Activated CD4-positive, CD25-positive, alpha-beta regulatory T cell treated with anti-CD3 and anti-CD28 coated beads, Interleukin-2, amount 50 U/mL, for 72 hours (primary cell): ENCODE data around the gene FCHSD2.

ENCODE experiments used
- DNase-seq: peaks from one replicate; pipeline ENCODE4 v3.0.0; 2021

Gene FCHSD2

DNA sequence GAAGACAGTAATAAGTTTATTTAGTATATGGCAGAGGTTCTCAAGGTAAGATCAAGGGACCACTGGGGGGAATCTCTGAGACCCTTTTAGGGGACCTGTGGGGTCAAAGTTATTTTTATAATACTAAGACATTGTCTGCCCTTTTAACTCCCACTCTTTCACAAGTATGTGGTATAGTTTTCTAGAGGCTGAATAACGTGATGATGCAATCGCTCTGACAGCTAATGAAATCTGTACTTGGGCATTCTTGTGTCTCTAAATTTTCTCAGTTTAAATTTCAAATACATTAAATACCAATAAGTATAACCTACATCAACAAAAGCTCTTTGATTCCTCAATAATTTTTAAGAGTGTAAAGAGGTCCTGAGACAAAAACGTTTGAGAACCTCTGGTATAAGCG is 180.0 kb downstream of the FCHSD2 start:
- no peak for DNase-seq

DNA sequence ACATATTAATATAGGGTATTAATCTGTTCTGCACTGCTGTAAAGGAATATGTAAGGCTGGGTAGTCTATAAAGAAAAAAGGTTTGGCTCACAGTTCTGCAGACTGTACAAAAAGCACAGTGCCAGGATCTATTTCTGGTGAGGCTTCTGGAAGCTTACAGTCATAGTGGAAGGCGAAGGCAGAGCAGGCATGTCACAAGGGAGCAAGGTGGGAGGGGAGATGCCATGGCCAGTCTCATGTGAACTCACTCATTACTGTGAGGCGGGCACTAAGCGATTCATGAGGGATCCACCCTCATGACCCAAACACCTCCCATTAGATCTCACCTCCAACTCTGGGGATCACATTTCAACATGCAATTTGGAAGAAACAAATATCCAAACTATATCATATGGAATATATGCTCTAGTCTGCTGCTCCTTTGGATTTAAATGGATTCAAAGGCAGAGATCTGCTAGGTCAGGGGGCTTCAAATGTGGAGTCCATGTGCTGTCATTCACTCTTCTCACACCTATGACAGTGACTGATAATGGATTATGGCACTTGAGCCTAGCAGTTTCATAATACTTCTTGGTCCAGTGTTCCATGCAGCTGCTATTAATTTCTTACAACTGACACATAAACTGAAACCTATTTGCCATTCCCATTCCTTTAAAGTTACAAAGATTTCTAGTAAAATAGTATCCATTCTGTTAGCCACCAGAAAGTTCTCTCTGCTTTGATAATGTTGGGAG is 182.0 kb downstream of the FCHSD2 start:
- DNase-seq, result no peak

DNA sequence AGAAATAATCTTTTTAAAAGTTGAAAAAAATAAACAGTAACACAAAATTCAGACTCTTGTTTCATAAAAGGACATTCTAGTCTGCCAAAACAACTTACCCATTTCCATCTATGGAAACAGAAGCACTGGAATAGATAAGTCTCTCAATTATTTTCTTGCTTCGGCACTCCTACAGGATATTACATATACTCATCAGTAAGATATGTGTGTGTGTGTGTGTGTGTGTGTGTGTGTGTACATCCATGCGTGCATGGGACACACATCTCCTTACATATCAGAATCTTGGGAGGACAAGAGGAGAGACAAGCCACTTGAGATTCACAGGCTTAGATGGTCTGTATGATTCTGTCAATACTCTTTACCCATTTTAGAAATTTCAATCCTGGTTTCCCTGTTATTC is 183.3 kb downstream of the FCHSD2 start:
- DNase-seq, result no peak

DNA sequence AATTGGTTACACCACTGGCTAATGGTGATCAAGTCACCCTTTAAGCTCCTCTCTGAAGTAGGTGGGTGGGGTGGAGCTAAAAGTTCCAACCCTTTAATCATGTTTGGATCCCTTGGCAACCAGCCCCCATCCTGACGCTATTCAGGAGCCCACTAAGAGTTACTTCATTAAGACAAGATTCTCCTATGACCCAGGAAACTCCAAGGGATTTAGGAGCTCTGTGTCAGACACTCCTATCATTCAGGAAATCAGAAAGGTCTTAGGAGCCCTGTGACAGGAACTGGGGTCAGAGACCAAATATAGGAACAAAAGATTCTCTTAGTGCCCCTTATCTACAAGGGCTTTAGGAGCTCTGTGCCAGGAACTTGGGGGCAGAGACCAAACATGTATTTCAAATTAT is 186.7 kb downstream of the FCHSD2 start:
- no peak for DNase-seq

DNA sequence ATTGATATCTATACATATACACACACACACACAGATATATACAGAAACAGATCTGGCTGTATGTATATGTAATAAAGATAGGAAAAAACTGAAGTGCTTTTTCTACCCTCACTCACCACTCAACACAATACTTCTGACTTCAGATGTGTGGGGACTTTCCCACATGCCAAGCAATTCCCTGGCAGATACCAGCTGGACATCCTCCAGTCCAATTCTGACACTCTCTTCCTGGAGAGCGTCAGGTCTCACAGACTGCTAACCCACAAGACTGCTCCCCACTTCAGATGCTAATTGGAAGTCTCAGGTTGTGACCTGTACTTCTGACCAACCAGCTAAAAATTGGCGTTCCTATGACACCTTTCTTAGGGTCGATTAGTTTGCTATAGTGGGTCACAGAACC is 187.3 kb downstream of the FCHSD2 start:
- no peak for DNase-seq

DNA sequence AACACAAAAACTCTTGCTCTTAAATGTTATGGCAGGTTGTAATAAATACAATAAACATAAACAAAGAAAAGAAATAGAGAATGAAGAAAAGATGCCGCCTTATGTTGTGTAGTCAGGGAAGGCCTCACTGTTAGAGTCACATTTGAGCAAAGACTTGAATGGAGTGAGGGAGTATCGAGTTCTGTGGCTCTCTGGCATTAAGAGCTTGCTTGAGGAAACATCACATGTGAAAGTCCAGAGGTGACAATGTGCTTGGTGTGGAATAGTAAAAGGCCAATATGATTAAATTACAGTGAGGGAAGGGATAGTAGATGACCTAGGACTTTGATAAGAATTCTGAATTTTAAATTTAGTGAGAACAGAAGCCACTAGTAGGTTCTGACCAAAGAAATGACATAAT is 188.5 kb downstream of the FCHSD2 start:
- DNase-seq, result no peak

DNA sequence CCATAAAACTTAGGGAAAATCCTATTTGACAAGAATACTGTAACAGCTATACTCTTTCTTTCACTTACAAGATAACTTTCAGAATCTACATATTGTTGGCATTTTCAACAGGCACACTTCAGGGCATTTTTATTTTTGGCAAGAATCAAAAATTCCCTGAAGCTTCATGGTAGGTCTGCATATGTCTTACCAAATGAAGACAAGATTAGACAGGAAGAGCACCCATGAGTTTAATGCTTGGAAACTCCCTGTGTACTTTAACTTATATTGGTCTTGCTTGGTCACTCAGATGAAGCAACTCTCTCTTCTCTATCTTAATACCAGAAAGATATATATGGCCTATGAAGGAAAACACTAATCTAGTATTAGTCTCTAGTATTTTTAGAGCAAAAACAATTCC is 190.2 kb downstream of the FCHSD2 start:
- DNase-seq, result no peak

DNA sequence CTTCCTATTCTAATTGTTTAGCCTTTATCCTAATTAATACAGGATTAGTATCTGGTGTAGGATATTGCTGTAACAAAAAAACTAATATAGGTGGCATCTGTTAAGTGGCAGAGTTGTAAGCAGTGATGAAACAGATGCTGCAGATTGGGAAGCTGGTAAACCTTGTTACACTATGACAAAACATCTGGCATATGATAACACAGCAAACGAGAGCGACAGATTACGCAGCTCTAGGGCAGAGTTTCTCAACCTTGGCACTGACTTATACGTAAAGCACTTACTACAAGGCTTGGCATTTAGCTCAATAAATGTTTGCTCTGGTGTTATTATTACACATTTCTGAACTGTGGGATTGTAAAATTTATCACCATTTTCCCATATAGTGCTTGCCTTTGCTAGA is 190.9 kb downstream of the FCHSD2 start:
- no peak for DNase-seq

DNA sequence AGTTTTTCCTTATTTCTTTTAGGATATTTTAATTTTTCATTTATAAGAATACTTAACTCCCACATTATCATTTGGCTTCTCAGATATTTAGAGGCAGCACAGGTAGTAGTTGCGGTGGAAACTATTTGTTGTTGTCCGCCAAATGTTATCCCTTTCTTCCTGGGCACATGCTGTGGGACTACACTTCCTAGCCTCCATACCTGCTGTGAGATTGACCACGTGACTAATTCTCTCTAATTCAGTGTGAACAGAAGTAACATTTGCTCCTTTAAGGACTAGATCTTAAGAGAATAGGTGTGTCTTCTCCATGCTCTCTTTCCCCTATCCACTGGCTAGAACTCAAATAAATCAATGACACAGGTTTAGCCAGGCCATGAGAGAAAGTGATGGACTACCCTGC is 191.4 kb downstream of the FCHSD2 start:
- no peak for DNase-seq

DNA sequence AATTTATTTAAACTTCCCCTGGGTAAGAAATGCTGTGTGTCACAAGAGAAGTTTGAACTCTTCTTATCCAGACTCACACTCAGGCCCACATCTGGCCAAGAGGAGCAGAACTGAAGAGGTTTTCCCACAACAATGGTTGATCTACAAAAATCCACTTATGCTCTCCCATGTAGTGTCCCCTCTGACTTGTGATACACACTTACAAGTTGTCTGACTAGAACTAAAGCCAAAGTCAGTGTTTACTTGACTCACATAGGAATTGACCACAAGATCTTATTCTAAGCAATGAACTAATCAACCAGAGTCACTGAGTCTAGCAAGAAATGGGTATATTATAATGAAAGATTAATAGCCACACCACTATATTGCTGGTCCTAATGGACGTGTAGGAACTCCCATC is 194.9 kb downstream of the FCHSD2 start:
- no peak for DNase-seq

DNA sequence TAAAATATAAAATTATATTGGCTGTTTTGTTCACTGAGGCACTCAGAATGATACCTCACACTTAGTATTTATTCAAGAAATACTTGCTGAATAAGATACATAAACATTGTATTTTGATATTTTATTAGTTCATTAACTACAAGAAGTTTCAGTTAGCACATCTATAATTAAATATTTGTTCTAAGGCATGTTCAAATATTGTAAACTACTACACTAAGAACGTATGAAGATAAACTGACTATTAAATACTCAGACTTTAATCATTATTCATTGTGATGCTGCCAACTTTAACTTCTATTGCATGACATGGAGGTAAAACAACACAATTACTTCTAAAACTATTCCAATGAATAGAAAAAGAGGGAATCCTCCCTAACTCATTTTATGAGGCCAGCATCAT is 198.5 kb downstream of the FCHSD2 start:
- DNase-seq, result no peak

DNA sequence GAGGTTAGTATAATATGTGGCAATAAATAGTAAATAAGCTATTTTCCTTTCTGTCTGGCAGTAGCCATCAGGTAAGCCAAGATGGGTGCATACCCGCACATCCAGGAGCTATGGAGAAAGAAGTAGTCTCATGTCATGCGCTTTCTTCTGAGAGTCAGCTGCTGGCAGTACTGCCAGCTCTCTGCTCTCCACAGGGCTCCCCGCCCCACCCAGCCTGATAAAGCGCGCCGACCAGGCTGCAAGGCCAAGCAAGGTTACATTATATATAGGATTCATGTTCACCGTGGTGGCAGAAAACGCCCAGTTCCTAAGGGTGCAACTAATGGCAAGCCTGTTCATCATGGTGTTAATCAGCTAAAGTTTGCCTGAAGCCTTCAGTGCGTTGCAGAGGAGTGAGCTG is 201.7 kb downstream of the FCHSD2 start:
- DNase-seq, result no peak

DNA sequence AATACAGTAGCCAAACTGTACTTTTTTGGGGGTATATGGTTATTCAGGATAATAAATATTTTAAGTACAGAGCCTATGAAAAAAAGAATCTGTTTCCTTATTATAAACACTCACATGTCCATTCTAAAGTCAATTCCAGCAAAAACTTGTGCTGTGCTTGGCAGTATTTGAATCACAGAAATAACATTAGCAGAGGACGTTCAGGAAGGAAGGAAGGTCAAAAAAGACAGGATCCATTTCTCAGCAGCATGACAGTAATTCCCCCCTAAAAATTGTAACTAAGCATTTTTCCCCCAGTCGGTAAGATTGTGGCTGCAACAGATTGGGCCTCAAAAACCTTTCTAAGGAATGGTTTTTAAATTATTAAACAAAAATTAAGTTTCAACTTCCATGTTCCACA is 203.1 kb downstream of the FCHSD2 start:
- no peak for DNase-seq

DNA sequence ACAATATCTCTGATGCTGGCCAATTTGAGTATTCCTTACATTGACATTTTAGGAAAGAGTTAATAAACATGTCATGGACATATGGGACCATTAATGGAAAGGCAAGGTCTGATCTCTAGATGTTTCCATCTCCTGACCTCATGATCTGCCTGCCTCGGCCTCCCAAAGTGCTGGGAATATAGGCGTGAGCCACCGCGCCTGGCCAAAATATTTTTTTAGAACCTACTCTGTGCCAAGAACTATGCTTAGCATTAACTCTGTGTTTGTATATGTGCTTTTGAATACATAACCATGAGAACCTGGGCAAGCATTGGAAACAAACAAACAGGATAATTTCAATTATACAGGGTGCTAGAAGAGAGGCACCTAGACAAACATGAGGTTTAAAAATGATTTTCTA is 204.7 kb downstream of the FCHSD2 start:
- DNase-seq, result no peak

DNA sequence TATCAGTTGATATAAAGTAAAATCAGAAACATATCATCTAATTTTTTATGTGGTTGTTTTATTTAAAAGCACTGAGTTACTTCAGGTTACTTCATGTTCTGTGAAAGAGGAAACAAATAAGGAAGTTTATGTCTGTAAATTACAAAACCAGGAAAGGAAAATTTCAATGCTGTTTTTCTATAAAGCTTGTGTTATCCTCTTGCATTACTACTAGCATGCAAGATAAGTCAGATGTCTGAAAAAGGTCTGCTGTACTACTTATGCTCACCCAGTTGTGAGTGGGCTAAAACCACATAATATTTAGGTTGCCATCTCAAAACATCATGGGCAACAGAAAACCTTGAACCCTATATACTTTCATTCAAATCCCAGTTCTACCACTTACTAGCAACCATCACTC is 206.4 kb downstream of the FCHSD2 start:
- no peak for DNase-seq

DNA sequence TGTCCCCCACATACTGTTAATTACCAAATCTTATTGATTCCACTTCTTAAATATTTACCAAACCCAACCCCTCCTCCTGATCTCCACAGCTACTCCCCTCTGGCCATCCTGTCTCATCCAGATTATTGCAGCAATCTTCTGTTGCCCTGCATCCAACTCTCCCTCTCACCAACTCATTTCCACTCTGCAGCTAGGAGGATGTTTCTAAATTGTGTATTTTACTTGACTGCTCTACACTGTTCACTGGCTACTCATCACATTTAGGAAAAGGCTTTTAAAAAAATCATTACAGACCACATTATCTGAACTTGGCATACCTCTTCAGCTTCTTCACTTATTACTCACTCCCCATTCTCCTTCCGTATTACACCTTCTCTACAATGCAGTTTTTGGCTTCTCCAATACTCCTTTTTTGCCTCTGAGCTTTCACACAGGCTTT is 210.0 kb downstream of the FCHSD2 start:
- no peak for DNase-seq

DNA sequence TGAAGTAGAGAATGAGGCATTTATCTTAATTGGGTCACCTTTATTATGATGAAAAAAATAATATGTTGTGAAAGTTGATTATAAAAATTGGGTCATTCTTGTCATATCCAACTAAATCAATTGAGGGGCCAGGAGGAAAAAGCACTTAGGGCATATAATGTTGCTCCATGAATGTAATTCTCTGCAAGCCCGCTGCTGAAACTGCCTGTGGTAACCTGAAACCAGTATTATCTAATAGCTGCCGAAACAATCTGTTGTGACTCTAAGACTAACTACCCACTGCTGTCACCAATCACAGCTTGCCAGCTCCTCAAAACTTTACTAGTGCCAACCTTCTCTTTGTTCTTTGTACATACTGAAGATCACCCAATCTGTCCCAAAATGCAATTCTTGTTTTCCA is 212.1 kb downstream of the FCHSD2 start:
- DNase-seq, result no peak

DNA sequence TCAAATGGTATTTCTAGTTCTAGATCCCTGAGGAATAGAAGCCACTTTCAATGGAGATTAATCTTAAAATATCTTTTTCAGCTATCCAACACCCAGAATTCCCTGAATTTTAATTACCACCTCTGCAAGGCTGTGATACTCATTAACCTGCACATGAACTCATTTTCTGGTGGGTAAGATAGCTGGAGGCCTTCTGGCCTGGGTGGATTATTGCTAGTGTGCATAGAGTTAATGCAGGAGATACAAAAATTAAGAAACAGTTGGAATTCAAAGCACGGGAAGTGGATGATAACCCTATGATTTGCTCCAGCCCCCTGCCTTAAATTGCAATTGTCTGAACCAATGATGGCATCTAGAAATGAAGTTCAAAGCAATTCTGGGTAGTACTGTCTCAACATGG is 212.9 kb downstream of the FCHSD2 start:
- DNase-seq, result no peak

DNA sequence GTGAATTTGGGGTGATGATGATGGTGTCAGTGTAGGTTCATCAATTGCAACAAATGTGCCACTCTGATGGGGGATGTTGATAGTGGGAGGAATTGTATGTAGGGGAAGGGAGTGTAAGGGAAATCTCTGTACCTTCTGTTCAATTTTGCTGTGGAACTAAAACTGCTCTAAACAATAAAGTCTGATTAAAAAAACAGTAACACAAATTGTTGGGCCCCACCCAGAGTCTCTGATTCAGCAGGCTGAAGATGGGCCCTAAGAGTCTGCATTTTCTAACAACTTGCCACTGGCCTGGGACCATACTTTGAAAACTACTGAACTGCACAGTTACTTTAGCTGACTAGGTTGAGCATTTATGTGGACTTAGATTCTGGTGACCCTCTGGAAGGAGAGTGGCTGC is 214.7 kb downstream of the FCHSD2 start:
- DNase-seq, result no peak

DNA sequence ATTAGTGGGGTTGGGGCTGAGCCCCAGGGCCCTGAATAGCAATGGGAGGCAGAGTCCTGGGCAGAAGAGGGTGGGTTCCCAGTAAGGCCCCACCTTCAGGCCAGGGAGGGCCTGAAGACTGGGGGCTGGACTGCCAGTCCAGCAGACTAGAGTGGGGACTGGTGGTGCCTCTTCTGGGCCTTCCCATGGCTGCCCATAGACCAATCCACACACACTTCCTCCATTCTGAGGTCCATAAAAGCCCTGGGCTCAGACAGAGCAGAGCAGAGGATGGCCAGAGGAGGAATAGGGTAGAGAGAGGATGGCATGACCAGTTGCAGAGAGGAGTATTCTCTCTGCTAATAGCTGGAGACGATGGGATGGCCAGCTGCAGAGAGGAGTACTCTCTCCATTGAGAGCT is 216.0 kb downstream of the FCHSD2 start:
- no peak for DNase-seq

DNA sequence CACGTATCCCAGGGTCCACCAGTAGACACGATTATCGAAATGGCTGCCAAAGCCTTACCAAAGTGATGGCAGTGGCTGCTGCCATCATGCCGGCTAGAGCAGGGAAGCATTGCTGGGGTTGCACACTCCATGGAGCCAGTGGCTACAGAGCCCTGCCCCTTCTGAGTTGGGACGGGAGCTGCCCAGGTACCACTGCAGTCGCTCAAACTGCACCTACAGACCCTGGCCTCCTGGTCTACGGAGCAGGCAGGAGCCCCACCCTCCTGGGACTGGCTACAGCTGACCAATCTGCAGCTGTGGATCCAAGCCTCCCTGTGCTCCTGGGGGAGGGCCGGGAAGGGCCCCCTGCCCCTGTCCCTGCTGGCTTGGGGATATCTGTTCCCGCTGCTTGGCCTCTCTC is 216.5 kb downstream of the FCHSD2 start:
- no peak for DNase-seq

DNA sequence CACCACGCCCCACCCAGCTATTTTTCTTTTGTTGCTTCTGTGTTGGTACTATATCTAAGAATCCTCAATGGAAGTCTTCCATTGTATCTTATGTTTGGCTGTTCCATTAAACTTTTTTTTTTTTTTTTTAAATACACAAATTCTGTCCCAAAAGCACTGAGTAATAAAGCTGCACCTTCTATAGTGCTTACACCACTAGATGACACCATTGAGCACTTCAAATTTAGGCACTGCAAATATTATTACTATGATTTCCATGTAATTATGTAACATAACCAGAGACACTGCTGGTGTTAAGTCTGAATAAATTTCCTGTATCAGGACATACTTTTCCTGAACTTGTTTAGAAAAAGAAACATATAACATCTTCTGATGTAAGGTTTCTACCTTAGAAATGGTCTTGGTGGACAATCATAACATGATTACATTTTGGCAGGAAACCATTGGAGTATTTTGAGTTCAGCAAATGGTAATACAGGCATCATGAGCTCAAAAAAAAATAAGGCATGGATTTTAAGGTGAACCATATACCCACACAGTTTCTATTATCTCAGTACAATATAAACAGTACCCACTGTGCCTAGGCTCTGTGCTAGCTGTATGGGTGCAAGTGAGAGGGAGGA is 217.4 kb downstream of the FCHSD2 start:
- DNase-seq, result no peak

DNA sequence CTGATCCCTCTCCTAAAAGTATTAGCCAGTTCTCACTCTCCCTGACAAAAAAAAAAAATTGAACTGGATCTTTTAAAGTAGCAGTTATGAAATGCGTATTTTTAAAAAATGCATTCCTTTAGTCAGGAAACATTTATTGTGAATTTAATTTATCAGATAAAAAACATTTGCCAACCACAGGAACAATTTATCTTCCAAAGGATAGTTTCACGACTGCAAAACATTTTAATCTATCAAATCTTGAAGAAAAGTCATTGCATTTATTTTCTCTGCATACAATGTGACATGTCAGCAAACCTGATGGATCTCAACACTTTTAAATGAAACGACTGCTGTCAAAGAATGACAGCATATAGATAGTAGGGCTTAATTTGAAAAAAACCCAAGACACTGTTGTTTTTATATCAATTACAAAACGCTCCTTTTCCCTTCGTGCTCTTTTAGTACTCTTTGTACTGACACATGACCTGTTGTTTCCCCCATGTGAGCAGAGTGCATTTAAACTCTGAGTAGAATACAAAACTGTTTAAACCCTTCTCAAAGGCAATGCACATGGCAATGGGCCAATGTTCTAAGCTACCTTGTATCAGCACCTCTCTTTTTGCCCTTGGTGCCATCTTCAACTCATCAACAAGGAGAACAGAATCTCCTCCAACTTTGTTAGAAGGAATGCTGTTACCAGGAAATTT is 220.9 kb downstream of the FCHSD2 start:
- DNase-seq, result no peak

DNA sequence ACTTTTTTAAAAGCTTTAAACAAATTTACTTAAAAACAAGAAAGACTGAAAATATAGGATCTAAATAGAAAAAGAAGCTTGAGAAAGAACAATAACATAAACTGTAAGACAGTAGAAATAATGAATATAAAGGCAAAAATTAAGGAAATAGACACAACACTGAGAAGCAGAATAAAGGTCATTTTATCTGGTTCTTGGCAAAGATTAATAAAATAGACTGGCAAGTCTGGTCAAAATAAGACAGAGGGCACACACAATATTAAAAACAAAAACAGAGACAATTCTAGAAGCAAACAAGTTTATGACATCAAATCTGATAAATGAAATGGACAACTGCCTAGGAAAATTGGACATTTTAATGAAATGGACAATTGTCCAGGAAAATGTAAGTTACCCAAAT is 222.1 kb downstream of the FCHSD2 start:
- no peak for DNase-seq

DNA sequence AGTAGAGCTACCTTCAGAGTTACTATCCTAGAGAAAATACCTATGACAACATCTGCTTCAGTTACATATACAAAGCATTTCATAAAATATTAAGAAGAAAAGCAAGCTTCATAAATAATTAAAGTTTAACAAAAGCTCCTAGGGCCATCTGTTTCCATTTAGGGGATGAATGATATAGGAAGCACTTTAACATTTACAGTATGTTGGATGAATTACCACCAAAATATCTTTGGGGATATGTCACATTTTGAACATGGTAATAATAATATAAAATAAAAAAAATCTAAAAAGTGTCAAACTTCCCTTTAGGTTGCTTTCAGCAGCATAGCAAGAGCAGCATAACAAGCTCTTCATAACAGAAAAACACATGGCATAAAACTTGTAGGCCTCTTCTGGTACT is 223.3 kb downstream of the FCHSD2 start:
- DNase-seq, result no peak
